GM21717 (cell line): ENCODE data around the gene EFCAB9.
"Not testable (repeated sequence)": the region's sequence is repeated elsewhere in the genome, so short reads cannot be mapped to it uniquely, and the experiment has no call there.

Experiments used
- ATAC-seq: cut with Tn5 transposase; IDR thresholded peaks from one replicate; pipeline ENCODE4 v1.9.1; 2021; ENCODE audit warnings: mild to moderate bottlenecking, moderate library complexity; ENCODE audit not compliant: unreplicated experiment

Gene EFCAB9

DNA sequence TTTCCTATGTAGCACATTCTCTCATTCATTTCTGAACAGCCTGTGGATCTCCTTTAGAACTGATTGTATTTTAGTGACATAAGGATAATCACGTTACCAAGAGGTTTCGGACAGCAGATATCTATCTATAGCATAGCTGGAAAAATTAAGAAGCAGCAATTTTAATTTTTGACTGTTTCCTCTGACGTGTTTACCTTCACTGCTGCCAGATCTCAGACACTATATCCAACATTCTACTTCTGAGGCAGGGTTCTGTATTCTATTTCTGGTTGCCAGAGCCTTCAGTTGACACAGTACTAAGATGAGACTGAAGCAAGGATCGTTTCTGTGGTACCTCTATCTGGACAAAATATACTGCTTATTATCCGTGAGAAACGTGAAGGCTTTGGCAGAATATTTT is at the start of gene EFCAB9:
TSS of gene EFCAB9 (plus strand) at position 301 of the 400 bp plus-strand sequence. CDS start at position 302, 1 bp downstream.
- ATAC-seq = no peak

DNA sequence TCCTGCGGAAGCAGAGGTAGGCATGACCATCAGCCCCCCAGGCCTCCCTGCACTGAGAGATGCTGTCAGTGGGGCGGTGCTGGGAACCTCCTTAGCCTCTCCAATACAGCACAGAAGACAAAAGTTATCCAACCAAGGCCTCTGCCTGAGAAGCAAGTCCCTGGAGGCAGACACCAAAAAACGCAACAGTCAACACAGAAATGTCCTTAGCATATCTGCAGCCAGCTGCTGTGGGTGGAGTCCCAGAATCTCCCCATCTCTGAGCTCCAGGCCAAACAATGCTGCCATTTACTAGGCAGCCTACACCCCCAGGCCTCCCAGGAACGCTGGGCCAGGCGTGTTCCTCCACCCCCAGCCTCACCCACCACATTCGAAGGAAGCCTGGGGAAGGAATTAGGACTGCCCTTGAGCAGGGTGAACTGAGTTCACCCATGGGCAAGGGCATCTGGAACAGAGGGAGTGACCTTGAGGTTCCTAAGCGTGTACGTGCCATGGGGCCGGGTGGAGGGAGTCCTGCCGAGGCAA is 49.6 kb upstream of the EFCAB9 start:
- ATAC-seq = no peak

- no peak for ATAC-seq
Measured at GRCh38 chr5:172144931-172145869, 48.8 kb upstream of the EFCAB9 start.

GRCh38 chr5:172145870-172146747 is 47.9 kb upstream of the EFCAB9 start:
- ATAC-seq = no peak

GRCh38 chr5:172146748-172147092 is 47.3 kb upstream of the EFCAB9 start:
- ATAC-seq = no peak

- ATAC-seq = no peak
Measured at GRCh38 chr5:172147857-172148256, 46.1 kb upstream of the EFCAB9 start.

- no peak for ATAC-seq
Measured at GRCh38 chr5:172148381-172148780, 45.6 kb upstream of the EFCAB9 start.

- ATAC-seq = no peak
Measured at GRCh38 chr5:172149073-172149472, 44.9 kb upstream of the EFCAB9 start.

GRCh38 chr5:172149481-172149880 is 44.5 kb upstream of the EFCAB9 start:
- not testable (repeated sequence) for ATAC-seq

GRCh38 chr5:172150514-172151425 is 43.2 kb upstream of the EFCAB9 start:
- ATAC-seq = peak; percentile 71

GRCh38 chr5:172151661-172152210 is 42.2 kb upstream of the EFCAB9 start:
- ATAC-seq = no peak

- no peak for ATAC-seq
Measured at GRCh38 chr5:172153695-172154094, 40.3 kb upstream of the EFCAB9 start.

- ATAC-seq = not testable (repeated sequence)
Measured at GRCh38 chr5:172155101-172155500, 38.9 kb upstream of the EFCAB9 start.

- no peak for ATAC-seq
Measured at GRCh38 chr5:172156541-172156994, 37.4 kb upstream of the EFCAB9 start.

DNA sequence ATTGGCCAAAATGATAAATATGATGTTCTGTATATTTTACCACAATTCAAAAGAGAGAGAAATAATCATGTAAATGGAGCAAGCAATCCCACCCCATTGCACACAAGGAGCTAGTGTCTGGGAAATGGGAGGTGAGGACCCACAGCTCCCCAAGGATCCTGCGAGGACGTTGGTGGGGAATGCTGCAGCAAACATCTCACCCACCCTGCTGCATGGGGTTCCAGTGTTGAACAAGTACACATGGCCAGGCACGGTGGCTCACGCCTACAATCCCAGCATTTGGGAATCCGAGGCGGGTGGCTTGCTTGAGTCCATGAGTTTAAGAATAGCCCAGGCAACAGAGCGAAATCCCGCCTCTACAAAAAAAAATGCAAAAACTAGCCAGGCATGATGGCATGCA is 35.0 kb upstream of the EFCAB9 start:
- no peak for ATAC-seq

DNA sequence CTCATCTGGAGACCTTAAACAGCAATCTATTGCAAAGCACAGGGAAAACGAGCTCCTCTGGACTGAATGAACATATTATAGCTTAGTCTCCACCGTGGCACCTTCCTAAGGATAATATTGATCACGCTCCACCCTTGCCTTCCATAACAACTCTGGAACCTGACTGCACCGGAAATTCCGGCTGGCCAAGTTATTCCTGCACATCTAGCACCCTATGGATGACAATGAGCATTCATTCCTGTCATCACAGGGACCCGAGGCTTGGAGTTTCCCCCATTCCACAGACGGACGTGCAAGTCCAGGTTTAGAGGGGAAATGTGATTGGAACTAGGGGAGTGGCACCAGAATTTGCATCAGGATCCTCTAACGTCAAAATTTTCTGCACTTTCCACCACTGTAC is 33.5 kb upstream of the EFCAB9 start:
- ATAC-seq = no peak

- ATAC-seq = no peak
Measured at GRCh38 chr5:172162323-172162986, 31.5 kb upstream of the EFCAB9 start.

GRCh38 chr5:172162987-172163343 is 31.0 kb upstream of the EFCAB9 start:
- no peak for ATAC-seq

- no peak for ATAC-seq
Measured at GRCh38 chr5:172163346-172163745, 30.6 kb upstream of the EFCAB9 start.
